ENCODE results near the gene NGF.
"Not testable (repeated sequence)": the region's sequence is repeated elsewhere in the genome, so short reads cannot be mapped to it uniquely, and the experiment has no call there.

The NGF gene

GRCh38 chr1:115310581-115311473, 27.2 kb downstream of the NGF start:
- no peak overlapping the region for H3K4me3 ChIP-seq (ENCODE audit: low read depth, low read length)

DNA sequence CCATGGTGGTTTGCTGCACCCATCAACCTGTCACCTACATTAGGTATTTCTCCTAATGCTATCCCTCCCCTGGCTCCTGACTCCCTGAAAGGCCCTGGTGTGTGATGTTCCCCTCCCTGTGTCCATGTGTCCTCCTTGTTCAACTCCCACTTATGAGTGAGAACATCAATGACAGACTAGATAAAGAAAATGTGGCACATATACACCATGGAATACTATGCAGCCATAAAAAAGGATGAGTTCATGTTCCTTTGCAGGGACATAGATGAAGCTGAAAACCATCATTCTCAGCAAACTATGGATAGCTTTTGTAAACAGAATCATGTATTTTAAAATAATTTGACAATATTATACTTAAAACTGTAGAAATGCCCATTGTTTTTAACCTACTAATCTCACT, 28.5 kb downstream of the NGF start:
- not testable (repeated sequence) for H3K4me3 ChIP-seq (ENCODE audit: low read depth, low read length)

DNA sequence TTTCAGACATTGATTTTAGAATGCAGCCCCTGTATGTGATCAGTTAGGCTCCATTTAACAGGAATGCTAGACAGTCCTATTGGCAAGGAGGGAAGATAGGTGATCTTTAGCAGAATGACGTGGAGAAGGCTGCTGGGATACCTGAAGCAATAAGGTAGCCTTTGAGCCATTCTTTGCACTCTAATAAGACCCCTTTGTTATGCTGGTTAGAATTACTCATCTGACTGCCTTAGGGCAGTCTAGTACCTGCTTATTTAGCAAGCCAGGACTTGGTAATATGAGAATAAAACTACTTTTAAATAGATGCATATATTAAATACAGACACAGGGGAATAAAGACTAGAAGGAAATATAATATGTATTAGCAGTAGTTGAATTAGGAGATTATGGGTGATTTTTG, 29.1 kb downstream of the NGF start:
- no peak overlapping the region for H3K4me3 ChIP-seq (ENCODE audit: low read depth, low read length)

- H3K4me3 ChIP-seq (ENCODE audit: low read depth, low read length): no peak overlapping the region
These were observed 30.4 kb downstream of the NGF start for GRCh38 chr1:115307661-115308060.

DNA sequence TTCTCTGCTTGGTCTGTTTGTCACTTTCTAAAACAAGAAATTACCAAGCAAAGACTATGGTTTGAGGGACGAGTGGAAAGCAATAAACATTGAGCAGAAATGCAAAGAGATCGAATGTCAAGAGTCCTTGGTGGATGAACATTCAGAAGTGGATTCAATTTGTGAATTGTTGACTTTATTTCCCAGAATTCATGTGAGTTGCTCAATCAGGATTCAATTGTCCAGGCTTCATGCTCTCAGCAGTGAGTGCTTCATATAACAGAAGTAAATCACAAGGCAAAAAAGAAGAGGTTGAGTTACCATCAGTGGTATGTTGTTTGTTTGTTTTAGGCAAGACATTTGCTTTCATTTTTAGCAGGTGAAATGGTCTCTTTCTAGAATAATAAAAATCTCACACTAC, 31.9 kb downstream of the NGF start:
- no peak overlapping the region for H3K4me3 ChIP-seq (ENCODE audit: low read depth, low read length)

- no peak overlapping the region for H3K4me3 ChIP-seq (ENCODE audit: low read depth, low read length)
These were observed 34.7 kb downstream of the NGF start for GRCh38 chr1:115303364-115303763.

GRCh38 chr1:115302390-115302961, 35.6 kb downstream of the NGF start:
- no peak overlapping the region for H3K4me3 ChIP-seq (ENCODE audit: low read depth, low read length)

- H3K4me3 ChIP-seq (ENCODE audit: low read depth, low read length): no peak overlapping the region
These were observed 36.5 kb downstream of the NGF start for GRCh38 chr1:115301438-115302020.

GRCh38 chr1:115300087-115300876, 37.8 kb downstream of the NGF start:
- no peak overlapping the region for H3K4me3 ChIP-seq (ENCODE audit: low read depth, low read length)

DNA sequence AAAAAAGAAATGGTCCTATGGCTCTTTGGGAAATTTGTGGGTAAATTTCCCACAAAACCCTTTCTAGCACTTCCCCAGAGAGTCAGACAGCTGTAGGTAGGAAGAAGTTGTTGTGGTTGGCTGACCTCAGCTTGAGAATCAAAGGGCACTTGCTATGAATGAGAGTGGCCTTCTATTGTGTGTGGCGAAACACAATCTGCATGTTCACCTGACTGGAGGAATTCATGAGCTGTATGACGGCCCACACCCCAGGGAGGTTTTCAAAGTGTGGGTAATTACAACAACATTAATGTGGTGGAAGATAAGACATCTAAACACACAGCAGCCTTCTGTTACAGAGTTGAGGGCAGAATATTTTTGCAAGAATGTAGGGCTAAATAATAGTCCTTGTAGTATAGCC, 38.8 kb downstream of the NGF start:
- no peak overlapping the region for H3K4me3 ChIP-seq (ENCODE audit: low read depth, low read length)

DNA sequence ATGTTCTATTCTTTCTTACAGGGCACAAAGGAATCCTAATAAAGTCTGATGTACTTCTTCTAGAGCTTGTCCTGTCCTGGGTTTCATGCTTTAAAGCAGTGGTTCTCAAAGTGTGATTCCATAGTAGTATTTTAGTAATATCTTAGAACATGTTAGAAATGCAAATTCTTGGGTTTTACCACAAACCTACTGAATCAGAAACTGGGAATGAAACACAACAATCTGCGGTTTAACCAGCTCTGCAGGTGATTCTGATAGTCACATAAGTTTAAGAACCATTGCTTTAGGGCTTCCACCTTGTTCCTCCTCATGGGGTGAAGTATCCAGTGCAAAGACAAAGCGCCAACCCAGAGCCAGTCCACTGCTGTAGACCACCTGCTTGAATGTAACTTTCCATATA, 41.1 kb downstream of the NGF start:
- no peak overlapping the region for H3K4me3 ChIP-seq (ENCODE audit: low read depth, low read length)

DNA sequence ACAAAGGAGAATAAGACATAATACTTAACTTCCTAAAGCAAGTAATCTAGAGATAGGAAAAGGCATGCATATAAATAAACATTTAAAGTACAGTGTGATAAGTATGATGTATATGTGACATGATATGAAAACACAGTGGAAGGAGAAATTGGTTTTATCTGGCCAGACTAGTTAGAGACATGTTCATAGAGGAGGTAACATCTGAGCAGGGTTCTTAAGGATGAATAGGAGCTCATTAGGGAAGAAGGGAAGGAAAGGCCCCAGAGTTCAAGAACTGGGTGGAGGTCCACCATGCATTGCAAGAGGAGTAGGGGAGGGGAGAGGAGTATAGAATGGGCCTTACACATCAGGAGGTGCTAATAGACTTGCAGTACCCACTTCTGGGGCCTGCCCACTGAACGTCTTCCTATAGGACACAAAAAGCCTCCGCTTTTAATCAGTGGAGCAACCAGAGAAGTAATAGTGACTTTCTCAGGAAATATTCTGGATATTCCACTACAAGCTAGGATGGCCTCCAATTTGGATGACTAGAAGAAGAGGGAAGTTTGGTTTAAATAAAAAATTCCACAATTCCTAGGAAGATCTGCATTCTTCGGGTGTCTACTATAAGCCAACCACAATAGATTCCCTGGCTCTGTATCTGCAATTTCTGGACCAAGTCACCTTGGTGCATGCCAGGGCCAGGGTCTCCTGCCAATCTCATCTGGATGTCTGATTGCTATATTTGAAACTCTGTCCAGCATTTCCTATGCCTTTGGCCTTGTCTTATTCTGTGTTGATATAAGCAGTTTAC, 41.9 kb downstream of the NGF start:
- H3K4me3 ChIP-seq (ENCODE audit: low read depth, low read length): no peak overlapping the region

GRCh38 chr1:115293899-115294298, 44.1 kb downstream of the NGF start:
- no peak overlapping the region for H3K4me3 ChIP-seq (ENCODE audit: low read depth, low read length)

DNA sequence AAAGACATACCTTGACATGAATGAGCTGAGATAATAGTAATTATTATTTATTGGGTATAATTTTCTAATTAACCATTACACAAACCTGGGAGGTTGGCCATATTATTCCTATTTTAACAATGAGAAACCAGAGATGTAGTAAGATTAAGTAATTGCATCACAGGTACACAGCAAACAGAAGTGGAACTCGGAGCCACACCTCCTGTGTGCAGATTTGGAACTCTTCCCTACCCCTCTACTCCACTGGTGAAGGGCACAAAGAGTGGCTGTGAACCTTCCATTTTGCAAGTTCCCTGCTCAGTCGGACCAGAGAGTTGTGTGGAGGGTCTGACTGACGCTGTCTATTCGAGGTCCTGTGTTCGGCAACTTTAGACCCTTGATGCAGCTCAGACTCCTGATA, 45.0 kb downstream of the NGF start:
- H3K4me3 ChIP-seq (ENCODE audit: low read depth, low read length): no peak overlapping the region

DNA sequence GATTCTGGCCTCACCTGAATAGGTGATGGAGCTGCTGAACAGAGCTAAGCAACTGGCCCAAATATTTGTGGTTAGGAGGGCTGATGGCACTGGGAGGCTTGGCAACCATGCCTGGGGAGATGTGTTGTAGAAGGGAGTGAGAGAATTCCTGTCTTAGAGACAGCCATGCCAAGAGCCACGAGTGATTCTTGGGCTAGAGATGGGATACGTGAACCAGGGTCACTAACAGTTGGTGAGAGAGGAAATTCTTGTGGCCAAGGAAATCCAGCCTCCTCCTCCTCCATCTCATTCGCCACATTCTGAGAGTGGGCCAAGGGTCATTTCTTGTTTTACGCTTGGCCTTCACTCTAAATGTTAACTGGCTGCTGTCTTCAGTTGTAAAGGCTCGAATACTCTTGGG, 46.3 kb downstream of the NGF start:
- no peak overlapping the region for H3K4me3 ChIP-seq (ENCODE audit: low read depth, low read length)

DNA sequence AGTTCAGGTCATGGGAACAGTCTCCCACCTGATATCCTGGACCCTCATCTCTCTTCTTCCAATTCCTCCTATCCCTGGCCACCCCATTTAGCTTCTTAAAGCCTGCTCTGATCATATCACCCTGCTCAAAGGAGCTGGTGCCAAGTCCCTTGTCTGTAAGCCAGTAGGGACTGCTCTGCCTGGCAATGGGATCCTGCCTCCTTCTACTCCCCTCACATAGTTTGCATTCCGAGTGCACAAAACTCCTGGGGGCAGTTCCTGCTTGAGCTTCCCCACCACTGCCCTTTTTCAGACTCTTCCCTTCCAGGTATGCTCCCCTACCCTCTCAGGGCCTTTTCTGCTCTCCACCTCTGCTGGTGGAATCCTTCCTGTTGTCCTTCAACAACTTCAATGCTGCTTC, 48.1 kb downstream of the NGF start:
- H3K4me3 ChIP-seq (ENCODE audit: low read depth, low read length): no peak overlapping the region

- H3K4me3 ChIP-seq (ENCODE audit: low read depth, low read length): no peak overlapping the region
These were observed 49.4 kb downstream of the NGF start for GRCh38 chr1:115288591-115289198.

GRCh38 chr1:115286431-115287205, 51.4 kb downstream of the NGF start:
- H3K4me3 ChIP-seq (ENCODE audit: low read depth, low read length): no peak overlapping the region

DNA sequence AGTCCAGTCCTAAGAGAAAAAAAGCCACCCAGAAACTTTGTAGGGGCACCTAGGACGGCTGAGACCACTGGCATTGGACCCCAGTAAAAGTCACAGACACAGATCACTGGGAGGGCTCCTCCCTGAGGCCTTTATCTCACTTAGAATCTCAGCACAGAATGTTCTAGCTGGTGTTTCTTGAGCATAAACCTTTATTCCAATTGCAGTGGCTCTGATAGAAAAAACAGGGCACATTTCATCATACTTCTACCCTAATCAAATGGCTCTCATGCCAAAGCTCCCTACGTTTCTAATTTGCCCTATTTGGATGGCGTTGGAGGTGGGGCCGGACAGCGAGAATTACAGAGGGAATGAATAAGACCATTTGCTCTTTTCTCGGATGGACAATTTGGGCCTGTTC, 53.8 kb downstream of the NGF start:
- H3K4me3 ChIP-seq (ENCODE audit: low read depth, low read length): no peak overlapping the region
